DMS153 treated with DMSO at 0.1 percent for 48 hours (cell line): ENCODE data around the gene HPD.
"Not testable (repeated sequence)": the region's sequence is repeated elsewhere in the genome, so short reads cannot be mapped to it uniquely, and the experiment has no call there.

Experiments
- DNase-seq: peaks from one replicate; lab custom pipeline; 2025; ENCODE audit not compliant: unreplicated experiment; lab: John Stamatoyannopoulos, UW

HPD gene

DNA sequence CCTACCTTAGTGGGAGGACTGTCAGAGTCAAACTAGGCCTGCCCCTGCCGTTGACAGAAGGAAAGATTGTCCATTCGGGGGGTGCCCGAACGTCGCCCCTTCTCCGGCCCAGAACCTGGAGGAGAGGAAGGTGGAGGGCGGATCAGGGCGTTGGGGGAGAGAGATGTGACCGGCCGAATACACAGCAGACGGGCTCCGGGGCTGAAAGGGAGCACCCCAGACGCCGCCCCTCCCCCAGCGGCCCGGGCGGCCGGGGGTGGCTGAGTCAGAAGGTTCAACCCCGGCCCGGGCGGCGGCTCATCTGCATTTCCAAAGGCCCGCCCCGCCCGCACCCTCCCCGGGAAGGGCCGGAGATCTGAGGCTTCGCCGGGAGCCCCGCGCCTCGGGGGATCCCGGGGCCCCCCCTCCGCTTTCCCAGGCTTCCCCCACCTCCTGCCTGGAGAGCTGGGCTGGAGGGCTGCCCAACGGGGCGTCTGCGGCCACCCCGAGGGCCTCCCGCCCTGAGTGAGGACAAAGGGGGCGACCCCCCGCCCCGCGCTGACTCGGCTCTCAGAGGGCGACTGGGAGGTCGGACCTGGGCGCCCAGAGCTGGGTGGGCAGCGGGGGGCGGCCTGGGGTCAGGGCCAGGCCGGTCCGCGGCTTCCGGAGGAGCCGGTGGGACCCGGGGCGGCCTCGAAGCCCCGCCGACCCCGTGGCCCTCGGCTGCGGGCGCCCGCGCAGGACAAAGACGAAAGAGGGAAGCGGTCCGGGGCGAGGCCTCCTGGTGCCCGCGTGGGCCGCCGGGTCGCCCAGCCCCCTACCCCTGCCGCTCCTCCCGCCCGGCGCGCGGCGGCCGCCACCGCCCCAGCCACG is 58.6 kb downstream of the HPD start:
- peak; percentile 38 for DNase-seq

DNA sequence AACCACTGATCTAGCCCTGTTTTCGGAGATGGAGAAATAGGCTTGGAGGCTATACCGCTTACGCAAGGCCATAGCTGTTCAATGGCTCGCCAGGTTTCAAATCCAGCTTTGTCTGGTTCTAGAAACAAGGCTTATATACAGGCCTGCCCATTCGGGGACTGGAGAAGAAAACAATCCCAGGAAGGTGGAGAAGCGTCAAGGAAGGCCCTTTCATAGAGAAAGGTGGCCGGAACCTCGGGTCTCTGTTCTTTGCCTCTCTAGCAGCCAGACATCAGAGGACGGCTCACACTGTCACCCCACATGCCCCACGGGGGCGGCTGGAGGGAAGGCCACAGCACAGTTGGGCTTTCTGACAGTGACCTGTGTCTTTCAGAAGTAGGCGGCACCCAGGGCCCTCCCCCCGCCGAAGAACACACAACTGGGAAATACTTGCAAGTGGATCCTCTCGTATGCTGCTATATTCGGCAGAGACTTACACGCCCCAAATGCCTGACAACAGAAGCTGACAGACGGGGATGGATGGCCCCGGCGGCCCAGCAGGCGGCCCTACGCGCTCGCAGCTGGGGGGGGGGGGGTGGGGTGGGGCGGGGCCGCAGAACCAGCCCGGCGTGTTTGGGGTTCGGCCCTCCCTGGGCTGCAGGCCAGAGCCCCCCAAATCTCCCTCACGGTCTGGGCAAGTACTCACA is 59.4 kb downstream of the HPD start:
- DNase-seq: peak; percentile 48

DNA sequence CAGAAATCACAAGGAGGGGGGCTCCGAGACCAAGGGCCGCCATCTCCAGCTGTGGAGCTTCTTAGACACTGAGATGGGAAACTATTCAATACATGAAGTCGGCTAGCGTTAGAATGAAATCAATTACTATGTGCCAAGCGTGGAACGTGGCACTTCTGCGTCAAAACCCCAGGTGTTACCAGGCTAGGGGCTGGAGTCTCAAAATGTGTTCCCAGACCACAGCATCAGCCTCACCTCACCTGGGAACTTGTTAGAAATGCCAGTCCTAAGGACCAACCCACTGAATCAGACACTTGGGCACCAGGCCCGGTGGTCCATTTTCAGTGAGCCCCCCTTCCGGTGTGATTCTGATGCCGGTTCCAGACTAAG is 59.9 kb downstream of the HPD start:
- no peak for DNase-seq

DNA sequence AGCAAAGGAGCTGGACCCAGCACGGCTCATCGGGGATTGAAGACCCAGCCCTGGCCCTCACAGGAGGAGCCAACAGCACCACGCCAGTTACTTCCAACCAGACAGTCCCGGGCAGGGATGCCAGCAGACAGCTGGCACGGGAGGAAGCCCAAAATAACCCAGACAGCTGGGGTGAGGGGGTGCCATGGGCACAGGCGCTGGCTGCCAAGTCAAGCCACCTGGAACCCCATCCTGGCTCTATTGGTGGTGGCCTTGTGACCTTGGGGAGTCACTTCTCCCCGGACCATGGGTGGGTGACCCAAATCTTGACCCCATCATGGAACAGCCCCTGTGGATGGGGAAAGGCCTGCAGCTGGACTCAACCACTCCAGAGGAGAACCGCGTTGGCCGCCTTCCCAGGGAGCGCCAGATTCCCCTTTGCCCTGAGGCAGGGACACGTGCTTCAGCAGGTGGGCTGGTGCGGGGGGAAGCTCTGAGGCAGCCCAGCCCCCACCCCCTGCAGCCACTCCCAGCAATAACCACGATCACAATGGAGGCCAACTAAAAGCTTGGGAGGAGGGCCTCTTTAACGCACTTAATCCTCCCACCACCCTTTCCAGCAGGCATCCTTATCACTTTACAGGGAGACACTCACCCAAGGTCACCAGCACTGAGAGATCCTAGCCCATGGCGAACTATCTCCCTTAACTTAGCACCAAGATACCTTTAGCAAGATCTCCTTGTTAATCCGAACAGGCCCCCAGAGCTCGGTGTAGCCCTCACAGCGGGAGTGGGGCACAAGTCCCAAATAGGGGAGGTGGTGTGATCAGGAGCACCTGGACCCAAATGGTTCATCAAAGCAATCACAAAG is 60.5 kb downstream of the HPD start:
- peak; percentile 66 for DNase-seq

DNA sequence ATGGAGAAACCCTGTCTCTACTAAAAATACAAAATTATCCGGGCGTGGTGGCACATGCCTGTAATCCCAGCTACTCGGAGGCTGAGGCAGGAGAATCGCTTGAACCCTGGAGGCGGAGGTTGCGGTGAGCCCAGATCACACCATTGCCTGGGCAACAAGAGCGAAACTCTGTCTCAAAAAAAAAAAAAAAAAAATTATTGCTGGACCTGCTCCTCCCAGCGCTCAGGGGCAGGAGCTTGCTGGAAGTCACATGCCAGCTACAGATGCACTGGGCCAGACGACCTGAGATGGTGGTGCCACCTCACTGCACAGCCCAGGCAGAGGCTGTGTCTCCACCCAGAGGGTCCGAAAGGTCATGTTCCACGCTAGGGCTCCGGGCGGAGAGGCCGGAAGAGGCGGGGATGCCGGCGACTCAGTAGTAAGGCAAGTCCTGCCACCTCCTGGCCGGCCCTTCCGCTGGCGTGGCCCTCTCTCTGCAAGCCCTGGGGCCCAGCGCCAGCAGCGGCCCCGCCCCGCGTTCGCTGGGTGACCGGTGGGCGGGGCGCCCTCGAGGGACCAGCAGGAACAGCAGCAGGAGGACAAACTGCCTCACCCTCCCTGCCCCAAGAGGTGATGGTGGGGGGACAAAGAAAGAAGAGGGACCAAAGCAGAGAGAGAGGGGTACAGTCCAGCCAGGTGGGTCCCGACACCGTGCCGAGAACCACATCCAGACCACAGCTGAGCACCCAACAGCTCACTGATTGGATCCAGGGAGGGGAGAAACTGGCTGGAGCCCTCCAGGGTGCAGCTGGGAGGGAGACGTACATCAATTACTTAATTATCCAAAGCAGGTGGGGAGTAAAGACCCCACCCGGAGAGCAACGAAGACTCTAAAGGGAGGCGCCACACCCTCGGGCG is 61.6 kb downstream of the HPD start:
- DNase-seq: peak; percentile 67

DNA sequence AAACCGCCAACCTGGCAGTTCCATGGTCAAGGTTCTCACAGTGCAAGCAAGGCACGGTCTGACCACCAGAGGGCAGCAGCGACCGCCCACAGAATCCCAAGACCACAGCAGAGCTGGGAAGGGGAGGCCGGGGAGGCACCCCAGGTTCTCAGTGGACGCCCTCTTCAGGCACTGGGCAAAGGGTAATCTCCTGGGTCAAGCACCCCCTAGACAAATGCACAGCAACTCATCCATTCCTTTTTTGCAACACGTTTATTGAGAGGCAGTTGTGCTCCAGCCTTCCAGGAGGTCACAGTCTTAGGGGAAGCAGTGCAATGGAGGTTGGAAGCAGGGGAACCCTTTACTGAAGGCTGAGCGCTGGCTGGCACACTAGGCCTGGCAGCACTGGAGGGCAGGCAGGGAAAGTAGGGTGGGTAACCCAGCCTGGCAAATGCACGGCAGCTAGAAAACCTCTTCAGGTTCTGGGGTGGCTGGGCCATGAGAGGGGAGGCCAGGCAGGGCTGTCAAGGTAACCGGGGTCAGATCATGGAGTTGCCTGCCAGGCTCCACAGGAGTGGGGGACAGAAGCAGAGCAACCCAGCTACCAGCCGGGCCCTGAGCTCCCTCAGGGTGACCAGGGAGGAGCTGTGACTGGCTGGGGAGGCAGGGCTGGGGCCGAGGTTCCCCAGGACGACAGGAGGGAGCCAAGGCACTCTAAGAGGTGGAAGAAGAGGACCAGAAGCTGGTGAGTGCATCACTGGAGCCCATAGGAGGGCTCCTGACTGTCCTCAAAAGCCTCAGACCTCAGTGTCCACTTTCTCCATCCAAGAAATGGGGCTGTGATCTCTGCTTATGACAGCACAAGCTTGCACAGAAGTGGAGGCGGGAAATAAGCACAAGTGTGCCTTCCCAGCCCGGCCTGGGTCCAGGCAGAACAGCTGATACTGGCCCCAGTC is 63.4 kb downstream of the HPD start:
- peak; percentile 60 for DNase-seq

DNA sequence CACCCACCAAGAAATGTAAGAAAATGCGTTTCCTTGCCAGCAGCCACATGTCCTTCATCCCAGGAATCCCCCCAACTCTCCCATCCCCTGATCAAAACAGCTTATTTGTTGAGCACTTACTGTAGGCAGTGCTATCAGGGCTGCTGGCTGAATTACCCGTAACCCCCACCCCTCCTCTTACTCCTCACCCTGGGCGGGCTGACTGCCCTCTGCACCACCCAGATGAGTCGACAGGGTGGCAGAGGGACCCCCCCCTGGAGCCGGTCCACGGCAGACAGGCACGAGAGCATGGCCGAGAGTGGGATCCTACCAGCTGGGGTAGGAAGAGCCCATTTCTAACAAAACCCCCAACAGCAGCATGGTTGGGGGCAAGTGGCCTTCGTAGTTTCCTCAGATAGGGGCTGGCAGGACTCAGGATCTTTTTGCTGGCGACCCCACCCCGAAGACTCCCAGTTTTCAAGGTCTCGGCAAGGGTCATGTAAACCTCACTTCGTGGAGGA is 64.1 kb downstream of the HPD start:
- no peak for DNase-seq

DNA sequence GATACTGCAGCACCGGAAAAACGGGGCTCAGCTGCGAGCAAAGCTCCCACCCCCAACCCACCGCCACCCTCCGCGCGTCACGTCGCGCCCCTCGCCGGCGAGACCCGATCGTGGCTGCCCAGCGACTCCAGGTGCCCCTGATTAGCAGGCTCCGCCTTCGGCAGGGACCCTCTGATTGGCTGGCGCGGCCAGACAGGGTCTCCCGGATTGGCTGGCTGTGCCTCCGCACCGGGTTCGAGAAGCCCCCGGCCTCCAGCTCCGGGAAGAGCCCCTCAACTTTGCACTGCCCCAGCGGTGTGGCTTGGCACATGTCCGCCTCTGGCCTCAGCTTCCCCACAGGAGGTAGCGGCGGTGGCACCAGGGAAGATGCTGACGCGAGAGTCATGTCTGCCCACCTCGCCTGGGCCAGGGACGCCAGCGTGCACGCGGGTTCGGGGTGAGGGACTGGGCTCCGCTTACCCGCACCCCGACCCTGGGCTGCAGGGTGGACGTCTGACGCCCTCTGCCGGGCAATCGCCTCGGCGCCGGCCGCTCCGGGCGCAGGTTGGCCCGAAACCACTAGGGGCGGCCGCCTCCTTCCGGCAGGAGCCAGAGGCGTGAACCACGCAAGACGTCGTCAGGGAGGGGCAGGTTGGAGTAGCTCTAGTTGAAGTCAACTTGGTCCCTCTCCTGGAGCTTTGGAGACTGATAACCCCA is 64.7 kb downstream of the HPD start:
- DNase-seq: peak; percentile 72

DNA sequence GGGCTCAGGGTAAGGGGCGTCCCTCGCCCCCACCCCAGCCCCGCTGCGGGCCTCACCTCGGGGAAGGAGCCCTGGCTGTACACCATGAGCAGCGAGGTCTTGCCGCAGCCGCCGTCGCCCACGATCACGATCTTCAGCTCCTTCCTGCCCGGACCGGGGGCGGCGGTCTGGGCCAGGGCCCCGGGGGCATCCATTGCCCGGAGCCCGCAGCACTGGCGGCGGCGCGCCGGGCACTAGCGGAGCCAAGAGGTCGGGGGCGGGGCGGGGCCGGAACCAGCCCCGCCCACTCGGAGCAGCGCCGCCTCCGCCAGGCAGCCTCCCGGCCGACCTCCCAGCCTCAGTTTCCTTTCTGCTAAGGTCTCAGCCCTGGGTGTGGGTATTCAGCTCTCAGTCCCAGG is 65.2 kb downstream of the HPD start, which contains the start of gene RHOF:
Gene RHOF (minus strand): TSS at position 249 of the 398 bp plus-strand sequence. CDS start 55 bp downstream, at position 194.
- DNase-seq: no peak

DNA sequence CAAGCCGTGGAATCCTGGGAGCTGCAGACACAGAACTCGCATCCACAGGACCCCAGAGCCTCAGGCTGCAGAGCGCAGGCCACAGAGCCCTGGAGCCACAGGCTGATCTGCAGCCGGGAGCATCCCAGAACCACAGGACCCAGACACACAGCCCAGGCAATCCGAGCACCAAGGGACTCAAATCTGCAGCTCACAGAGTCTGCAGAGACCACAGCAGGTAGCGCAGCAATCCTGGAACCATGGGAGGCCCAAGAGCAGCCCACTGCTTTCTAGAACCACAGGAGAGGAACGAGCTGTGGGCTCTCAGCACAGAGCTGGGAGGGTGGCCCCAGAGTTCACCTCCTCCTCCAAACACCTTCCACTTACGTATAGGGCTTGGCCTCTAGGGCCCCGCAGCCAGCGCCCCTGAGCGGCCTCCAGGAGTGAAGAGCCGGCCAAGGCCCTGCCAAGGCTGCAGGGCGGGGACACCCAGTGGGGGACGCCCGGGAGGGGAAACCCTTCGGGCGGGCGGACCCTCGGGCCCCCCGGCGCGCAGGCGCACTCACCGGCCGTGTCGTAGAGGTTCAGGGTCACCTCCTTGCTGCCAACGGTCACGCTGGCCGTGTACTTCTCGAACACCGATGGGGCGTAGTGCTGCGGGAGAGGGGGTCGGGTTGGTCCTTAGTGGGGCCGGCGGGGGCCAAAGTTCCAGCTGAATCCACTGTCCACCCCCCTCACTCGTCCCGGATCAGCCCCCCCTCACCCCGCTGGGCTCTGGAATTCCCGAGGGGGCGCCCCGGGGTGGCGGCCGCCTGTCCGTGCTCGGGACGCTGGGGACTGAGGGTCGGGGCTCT is 65.8 kb downstream of the HPD start:
- no peak for DNase-seq

DNA sequence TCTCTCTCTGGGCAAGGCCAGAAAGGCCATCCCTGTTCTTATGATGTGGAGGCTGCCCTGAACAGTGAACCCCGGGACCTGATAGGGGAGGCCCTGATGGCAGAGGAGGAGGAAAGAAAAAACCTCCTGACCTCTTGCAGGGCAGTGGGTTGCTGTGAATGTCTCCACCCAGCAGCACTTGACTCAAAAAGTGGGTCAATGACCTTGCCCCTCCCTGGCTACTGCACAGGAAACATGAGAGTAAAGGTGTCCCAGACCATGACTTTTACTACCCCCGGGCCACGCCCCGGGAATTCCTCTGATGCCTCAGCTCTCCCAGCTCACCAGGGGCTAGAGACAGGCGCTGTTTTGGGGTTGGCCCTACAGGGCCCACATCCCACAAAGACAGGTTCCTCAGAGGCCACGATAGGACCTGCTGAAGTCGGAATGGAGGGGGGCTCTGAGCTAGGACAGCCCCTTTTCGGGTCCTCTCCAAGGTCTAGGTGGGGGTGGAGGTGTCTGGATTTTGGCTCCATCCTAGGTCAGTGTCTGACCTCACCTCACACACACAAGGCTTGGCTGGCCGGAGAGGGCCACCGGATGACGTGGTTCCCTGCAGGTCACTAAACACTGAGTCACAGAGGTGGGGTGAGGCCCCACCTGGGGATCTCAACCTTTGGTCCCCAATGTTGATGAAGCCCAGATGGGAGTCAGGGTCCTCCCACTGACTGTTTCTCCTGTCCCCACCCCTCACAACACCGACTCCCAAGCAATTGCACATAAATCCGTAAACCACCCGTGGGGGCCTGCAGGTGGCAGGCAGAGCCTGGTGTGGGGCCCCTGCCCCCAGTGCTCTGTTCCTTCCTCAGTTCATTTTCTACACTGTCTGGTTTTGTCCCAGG is 66.7 kb downstream of the HPD start:
- DNase-seq: no peak

DNA sequence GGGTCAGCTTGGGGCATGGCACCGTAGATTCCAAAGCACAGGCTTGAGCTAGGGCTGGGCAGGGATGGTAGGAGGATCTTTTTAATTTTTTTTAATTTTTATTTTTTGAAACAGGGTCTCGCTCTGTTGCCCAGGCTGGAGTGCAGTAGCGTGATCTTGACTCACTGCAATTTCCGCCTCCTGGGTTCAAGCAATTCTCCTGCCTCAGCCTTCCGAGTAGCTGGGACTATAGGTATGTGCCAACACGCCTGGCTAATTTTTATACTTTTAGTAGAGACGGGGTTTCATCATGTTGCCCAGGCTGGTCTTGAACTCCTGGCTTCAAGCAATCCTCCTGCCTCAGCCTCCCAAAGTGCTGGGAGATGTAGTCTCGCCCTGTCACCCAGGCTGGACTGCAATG is 67.9 kb downstream of the HPD start:
- DNase-seq: not testable (repeated sequence)

DNA sequence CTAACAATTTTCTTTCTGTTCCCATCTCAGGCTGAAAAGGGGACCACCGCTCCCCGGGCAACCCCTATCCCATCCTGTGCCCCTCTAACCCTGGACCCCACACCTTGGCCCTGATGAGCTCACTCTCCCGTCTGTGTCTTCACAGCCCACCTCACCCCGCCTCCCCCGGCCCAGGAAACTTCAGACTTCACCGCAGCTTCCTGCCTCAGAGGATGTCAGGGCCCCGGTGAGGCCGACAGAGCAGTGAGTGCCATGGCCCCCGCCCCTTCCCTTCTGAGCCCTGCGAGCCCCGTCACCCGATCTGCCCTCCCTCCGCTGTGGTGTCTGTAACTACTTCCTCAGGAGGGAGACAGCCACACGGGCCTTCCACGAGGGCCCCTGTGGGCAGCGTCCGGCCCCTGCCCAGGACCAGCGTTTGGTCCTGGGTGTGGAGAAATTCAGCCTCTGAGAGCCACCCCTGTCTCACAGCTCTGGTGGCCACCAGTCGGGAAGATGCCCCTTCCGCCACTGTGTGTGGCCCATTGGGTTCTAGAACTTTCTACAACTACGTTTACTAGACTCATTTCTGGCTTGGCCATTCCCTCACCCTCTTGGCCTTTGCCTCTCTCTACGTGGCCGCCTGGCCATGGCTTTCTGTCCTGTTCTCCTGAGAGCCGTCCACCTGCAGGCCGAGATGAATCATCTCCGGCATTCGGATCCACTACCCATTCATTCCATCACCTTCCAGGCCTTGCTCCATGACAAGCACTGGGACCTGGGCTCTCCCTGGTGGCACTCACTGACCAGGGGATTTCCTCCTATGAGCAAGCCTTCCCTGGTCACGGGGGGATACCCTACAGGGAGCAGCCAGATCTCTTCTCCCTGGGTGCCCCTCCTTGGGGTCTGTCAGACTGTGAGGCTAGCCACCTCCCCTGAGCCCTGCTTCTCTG is 68.6 kb downstream of the HPD start:
- DNase-seq: no peak
